GM19324 (cell line): ENCODE results near the gene IFNAR2.
"Not testable (repeated sequence)": the region's sequence is repeated elsewhere in the genome, so short reads cannot be mapped to it uniquely, and the experiment has no call there.

Experiments used
- ATAC-seq: cut with Tn5 transposase; IDR thresholded peaks from one replicate; pipeline ENCODE4 v1.9.1; 2021; ENCODE audit warnings: mild to moderate bottlenecking, moderate library complexity; ENCODE audit not compliant: unreplicated experiment, low FRiP score

IFNAR2 gene

DNA sequence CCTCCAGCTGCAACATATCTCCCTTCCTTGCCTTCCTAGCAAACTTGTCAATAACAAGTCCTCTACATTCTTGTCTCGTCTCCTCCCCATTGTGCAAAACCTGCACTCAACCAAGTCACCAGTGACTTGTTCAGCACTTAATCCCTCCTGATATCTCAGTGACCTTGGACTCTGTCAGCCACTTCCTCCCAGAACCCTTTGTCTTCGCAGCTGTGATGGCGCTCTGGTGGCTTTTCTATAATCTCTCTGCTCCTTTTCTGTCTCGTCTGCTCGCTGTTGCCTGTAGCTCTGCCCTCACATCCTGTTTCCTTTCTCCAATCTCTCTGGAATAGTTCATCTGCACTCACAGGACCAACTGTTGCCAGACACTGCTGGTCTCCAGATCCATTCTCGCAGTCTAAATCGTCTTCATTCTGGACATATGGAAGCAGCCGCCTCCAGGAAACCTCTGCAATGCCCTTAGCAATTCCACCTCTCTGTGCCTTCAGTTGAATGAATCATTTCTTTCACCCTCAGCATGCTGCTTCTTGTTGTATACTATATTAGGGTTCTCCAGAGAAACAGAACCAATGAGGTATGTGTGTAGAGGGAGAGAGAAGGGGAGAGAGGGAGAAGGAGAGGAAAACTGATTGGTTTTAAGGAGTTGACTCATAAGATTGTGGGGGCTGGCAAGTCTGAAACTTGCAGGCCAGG is 17.4 kb upstream of the IFNAR2 start:
- no peak for ATAC-seq

DNA sequence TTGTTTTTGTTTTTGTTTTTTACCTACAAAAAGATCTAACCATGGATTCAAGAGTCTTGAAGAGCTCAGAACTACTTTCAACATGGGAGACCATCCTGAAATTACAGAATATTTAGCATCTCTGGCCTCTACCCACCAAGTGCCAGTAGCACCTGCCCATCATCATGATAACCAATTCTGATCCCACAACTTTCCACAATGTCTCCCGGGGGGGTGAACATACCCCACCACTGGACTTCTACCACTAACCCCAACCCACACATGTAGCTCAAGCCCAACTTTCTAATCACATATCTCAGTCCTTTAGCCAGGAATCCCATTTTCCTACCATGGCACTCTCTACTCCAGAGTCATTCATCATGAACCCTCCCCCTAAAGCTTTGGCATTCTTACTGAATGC is 15.7 kb upstream of the IFNAR2 start:
- no peak for ATAC-seq

GRCh38 chr21:33217138-33217520 is 12.6 kb upstream of the IFNAR2 start:
- no peak for ATAC-seq

DNA sequence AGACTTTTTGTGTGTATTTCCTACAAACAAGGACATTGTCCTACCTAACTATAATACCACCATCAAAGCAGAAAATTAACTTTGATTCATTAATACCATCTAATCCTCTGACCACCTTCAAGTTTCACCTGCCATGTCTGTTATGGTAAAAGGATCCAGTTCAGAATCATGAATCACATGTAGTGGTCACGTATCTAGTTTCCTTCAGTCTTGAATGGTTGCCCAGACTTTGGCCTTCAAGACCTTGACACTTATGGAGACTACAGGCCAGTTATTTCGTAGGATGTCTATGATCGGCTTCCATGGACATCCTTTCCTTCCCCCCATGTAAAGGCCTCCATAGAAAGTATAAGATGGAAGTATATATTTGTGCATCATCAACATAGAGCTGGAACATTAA is 10.4 kb upstream of the IFNAR2 start:
- no peak for ATAC-seq

GRCh38 chr21:33219954-33220353 is 9.8 kb upstream of the IFNAR2 start:
- no peak for ATAC-seq

DNA sequence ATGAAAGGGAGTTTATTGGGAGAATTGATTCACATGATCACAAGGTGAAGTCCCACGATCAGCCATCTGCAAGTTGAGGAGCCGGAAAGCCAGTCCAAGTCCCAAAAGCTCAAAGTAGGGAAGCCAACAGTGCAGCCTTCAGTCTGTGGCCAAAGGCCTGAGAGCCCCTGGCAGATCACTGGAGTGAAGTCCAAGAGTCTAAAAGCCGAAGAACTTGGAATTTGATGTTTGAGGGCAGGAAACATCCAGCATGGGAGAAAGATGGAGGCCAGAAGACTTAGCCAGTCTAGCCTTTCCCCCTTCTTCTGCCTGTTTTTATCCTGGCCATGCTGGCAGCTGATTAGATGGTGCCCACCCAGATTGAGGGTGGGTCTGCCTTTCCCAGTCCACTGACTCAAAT is 4.4 kb upstream of the IFNAR2 start:
- ATAC-seq, result not testable (repeated sequence)

GRCh38 chr21:33228455-33228854 is 1.3 kb upstream of the IFNAR2 start:
- ATAC-seq, result no peak

- ATAC-seq, result no peak
Observed at GRCh38 chr21:33229099-33229783, 497 bp upstream of the IFNAR2 start.

GRCh38 chr21:33230545-33231324 is 997 bp downstream of the IFNAR2 start:
- peak; percentile 14 for ATAC-seq

DNA sequence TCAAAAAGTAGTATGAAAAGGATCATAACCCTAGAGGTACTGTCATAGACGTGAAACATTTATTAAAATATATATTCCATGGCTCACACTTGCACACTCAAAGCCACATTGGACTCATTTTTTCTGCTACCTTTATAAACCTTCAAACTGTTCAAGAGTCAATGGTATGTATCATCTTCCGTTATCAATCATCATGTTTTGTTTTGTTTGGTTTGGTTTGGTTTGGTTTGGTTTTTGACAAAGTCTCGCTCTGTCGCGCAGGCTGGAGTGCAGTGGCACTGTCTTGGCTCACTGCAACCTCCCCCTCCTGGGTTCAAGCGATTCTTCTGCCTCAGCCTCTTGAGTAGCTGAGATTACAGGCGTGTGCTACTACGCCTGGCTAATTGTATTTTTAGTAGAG is 1.8 kb downstream of the IFNAR2 start:
- ATAC-seq, result no peak

- ATAC-seq, result no peak
Observed at GRCh38 chr21:33232291-33233034, 2.7 kb downstream of the IFNAR2 start.

GRCh38 chr21:33234635-33235520 is 5.1 kb downstream of the IFNAR2 start:
- no peak for ATAC-seq

GRCh38 chr21:33236013-33236686 is 6.4 kb downstream of the IFNAR2 start:
- no peak for ATAC-seq

DNA sequence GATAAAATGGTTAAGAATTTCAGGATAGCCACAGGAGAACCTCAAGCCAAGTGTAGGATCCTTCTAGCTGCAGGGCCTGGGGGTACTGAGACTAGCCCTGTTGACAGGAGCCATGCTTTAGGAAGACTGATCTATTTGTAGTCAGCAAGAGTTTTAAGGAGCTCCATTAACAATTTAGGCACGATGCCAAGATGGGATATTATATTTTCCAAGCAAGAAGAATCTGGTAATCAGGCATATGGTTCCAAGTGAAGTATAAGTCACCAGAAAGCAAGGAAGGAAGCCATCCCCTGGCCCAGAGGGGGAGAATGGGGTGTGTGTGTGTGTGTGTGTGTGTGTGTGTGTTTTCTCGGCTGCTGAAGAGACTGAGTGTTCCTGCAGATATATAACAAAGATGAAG is 7.0 kb downstream of the IFNAR2 start:
- no peak for ATAC-seq

- no peak for ATAC-seq
Observed at GRCh38 chr21:33237486-33237885, 7.7 kb downstream of the IFNAR2 start.

DNA sequence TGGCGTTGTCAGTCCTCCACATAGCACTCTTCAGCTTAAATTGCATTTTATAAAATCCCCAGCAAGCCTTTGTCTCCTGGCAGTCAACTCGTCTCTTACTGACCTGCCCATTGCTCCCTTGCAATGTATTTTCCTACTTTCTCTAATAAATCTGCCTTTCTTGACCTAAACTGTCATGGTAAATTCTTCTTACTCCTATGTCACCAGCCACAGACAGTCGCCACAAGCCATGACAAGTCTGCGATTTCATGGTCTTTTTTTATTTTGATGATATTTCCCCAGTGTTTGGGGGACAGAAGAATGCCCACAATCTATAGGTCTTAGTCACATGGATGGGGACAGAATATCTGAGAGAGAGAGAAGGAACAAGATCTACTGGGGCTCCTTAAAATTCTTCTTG is 8.4 kb downstream of the IFNAR2 start:
- peak; percentile 24 for ATAC-seq

- ATAC-seq, result peak; percentile 79
Observed at GRCh38 chr21:33238565-33239255, 9.0 kb downstream of the IFNAR2 start.

DNA sequence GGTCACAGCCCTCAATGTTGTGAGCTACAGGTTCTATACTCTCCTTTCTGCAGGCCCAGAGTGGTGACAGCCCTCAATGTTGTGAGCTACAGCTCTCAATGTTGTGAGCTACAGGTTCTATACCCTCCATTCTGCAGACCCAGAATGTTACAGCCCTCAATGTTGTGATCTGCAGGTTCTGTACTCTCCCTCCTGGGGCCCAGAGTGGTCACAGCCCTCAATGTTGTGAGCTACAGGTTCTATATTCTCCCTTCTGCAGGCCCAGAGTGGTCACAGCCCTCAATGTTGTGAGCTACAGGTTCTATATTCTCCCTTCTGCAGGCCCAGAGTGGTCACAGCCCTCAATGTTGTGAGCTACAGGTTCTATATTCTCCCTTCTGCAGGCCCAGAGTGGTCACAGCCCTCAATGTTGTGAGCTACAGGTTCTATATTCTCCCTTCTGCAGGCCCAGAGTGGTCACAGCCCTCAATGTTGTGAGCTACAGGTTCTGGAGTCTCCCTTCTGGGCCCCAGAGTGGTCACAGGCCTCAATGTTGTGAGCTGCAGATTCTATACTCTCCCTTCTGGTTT is 9.9 kb downstream of the IFNAR2 start:
- not testable (repeated sequence) for ATAC-seq
